Testis (tissue), 5 donors: ENCODE measurements around the gene PRM2. TPM values are rescaled to one million over a fixed set of nuclear protein-coding genes. Genes with fewer than 3 reads are reported as not detected.

Experiments used
- DNase-seq: peaks from one replicate; pipeline ENCODE4 v3.0.0-alpha.2; 2019
- H3K27ac ChIP-seq, 2 donors: fragments of 200-600 bp; sonication (generic); one replicate each; pipeline ENCODE4 v1.5.1; 2019
- H3K27me3 ChIP-seq: fragments of 200-600 bp; sonication (generic); one replicate; pipeline ENCODE4 v1.5.1; 2019
- H3K36me3 ChIP-seq: fragments of 200-600 bp; sonication (generic); one replicate; pipeline ENCODE4 v1.5.1; 2017; ENCODE audit warnings: low read depth; ENCODE audit errors: missing control alignments
- H3K4me1 ChIP-seq: fragments of 200-600 bp; sonication (generic); one replicate; pipeline ENCODE4 v1.5.1; 2019
- H3K4me3 ChIP-seq, 2 donors: fragments of 200-600 bp; sonication (generic); one replicate each; pipeline ENCODE4 v1.5.1; 2017 to 2019
- H3K9me3 ChIP-seq: fragments of 200-600 bp; sonication (generic); one replicate; pipeline ENCODE4 v1.5.1; 2017
- POLR2A ChIP-seq: fragments of 450-650 bp; IDR thresholded peaks from one replicate; pipeline ENCODE4 v1.6.1; 2017; ENCODE audit warnings: antibody characterized with exemption, mild to moderate bottlenecking, moderate library complexity
- WGBS, 2 donors: methylation state at CpG; one replicate each; pipeline ENCODE4 v1.1.5; 2018; 5-methylcytosine and 5-hydroxymethylcytosine counted together
- intact Hi-C: fragments of 100-400 bp; cut with DNase I; formaldehyde crosslinking; loops from one replicate; pipeline ENCODE4 v1.15.1; 2023; ENCODE audit warnings: low total_unique reads
- long read RNA-seq, 2 donors: transcript quantifications; one replicate each; lab custom pipeline, GENCODE V29; 2026
- polyA plus RNA-seq: library from polyadenylated mRNA; stranded (reverse); fragments of 350-450 nt; fragmentation: Illumina TruSeq; extraction: RNeasy Lipid Tissue Mini Kit (QIAGEN cat#74804); gene quantifications from one replicate; pipeline ENCODE4 v1.2.3, GENCODE V29; 2014; ENCODE audit warnings: low read depth, low replicate concordance; ENCODE audit not compliant: insufficient read depth
- total RNA-seq, 2 donors: library from RNA; depleted of rRNA; stranded (reverse); fragments of >200 nt; gene quantifications; one replicate each; pipeline ENCODE4 v1.2.3, GENCODE V29; 2016
- TF ChIP-seq, protein P1 (sequence below), 3 experiments: fragments of 450-650 bp in 2 of 3; fragments of 200-600 bp in 1 of 3; sonication (generic) in 1 of 3; IDR thresholded peaks; one replicate each; pipeline ENCODE4 v1.5.1; 2016 to 2019; ENCODE audit warnings: antibody characterized with exemption in 3 of 3, mild to moderate bottlenecking in 2 of 3, moderate library complexity in 1 of 3

Gene PRM2, protein sequence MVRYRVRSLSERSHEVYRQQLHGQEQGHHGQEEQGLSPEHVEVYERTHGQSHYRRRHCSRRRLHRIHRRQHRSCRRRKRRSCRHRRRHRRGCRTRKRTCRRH
- total RNA-seq (over 10,000 TPM in 1 of 2 donors, 1,000 to 10,000 TPM in 1; 3,179 to 16,461 TPM), polyA plus RNA-seq (12,441 TPM)
- long read RNA-seq, donor 1: 0 reads
- long read RNA-seq, donor 2: 0 reads

GRCh38 chr16:11276143-11276895, at the start of gene PRM2:
Gene PRM2 (minus strand): TSS chr16:11276480. CDS start chr16:11276370, 110 bp downstream.
- no peak for TF ChIP-seq POLR2A
- TF ChIP-seq, protein P1, sequence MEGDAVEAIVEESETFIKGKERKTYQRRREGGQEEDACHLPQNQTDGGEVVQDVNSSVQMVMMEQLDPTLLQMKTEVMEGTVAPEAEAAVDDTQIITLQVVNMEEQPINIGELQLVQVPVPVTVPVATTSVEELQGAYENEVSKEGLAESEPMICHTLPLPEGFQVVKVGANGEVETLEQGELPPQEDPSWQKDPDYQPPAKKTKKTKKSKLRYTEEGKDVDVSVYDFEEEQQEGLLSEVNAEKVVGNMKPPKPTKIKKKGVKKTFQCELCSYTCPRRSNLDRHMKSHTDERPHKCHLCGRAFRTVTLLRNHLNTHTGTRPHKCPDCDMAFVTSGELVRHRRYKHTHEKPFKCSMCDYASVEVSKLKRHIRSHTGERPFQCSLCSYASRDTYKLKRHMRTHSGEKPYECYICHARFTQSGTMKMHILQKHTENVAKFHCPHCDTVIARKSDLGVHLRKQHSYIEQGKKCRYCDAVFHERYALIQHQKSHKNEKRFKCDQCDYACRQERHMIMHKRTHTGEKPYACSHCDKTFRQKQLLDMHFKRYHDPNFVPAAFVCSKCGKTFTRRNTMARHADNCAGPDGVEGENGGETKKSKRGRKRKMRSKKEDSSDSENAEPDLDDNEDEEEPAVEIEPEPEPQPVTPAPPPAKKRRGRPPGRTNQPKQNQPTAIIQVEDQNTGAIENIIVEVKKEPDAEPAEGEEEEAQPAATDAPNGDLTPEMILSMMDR (IDR thresholded peaks at IDR 0.05): no peak
- Histone ChIP-seq H3K27me3 (no peaks in the 10 kb centered on the region), H3K27ac (no peak within 1 kb of the TSS), H3K36me3 (no peaks in the 10 kb centered on the region), H3K4me1 (no peaks in the 10 kb centered on the region), H3K4me3 (no peak within 1 kb of the TSS), H3K9me3 (no peaks in the 10 kb centered on the region)
- 95 to 96% methylated on average over 24 to 26 of the region's 26 CpGs for WGBS, 2 donors
- intact Hi-C loops: no loop called here
- DNase-seq: no peak

- WGBS, 2 donors: 82 to 85% methylated on average over 7 to 10 of the region's 10 CpGs
- no peaks in the 10 kb centered on the region for H3K36me3 ChIP-seq
- peaks cover 7% of the 10 kb centered on the region for H3K4me1 ChIP-seq
- no peaks in the 10 kb centered on the region for H3K9me3 ChIP-seq
- TF ChIP-seq, protein P1 (IDR thresholded peaks at IDR 0.05): no peak
- no peak for TF ChIP-seq POLR2A
- no peak for DNase-seq
- H3K4me3 ChIP-seq: no peak overlapping the region
- intact Hi-C loops: no loop called here
- no peaks in the 10 kb centered on the region for H3K27me3 ChIP-seq
- H3K27ac ChIP-seq: no peak overlapping the region
Measured at GRCh38 chr16:11325404-11326083, 49.3 kb upstream of the PRM2 start.

GRCh38 chr16:11323551-11324336, 47.5 kb upstream of the PRM2 start:
- Histone ChIP-seq H3K27ac (no peak overlapping the region), H3K36me3 (no peaks in the 10 kb centered on the region), H3K9me3 (no peaks in the 10 kb centered on the region), H3K4me3 (no peak overlapping the region), H3K27me3 (no peaks in the 10 kb centered on the region), H3K4me1 (peaks cover 7% of the 10 kb centered on the region)
- no peak for DNase-seq
- WGBS, 2 donors: 81 to 89% methylated on average over 9 to 11 of the region's 11 CpGs
- intact Hi-C loops: no loop called here
- TF ChIP-seq, protein P1 (IDR thresholded peaks at IDR 0.05): no peak
- TF ChIP-seq POLR2A: no peak

DNA sequence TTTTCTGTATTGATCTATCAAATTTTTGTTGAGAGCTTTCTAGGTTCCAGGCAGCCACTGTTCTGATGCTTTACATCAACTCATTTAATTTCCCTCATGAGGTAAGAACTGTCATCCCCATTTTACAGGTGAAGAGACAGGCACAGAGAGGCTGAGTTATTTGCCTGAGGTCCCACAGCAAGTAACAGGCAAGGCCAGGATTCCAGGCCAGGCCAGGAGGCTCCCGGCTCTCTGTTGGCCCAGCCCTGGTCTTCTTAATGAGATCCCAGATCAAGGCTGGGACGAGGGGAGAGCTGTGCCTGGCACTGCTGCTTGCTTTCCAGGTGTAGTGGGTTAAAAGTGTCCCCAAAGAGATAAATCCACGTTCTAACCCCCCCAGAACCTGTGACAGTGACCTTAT, 46.5 kb upstream of the PRM2 start:
- no peaks in the 10 kb centered on the region for H3K27me3 ChIP-seq
- WGBS, 2 donors: 73 to 90% methylated on average over 3 of the region's 3 CpGs
- intact Hi-C loops: no loop called here
- no peak overlapping the region for H3K4me3 ChIP-seq
- TF ChIP-seq, protein P1 (IDR thresholded peaks at IDR 0.05): no peak
- TF ChIP-seq POLR2A: no peak
- no peak for DNase-seq
- no peaks in the 10 kb centered on the region for H3K36me3 ChIP-seq
- no peak overlapping the region for H3K27ac ChIP-seq
- peaks cover 2% of the 10 kb centered on the region for H3K4me1 ChIP-seq
- H3K9me3 ChIP-seq: no peaks in the 10 kb centered on the region
